ENCODE measurements around the gene MAPK11.
A peak's percentile ranks its signal among the peaks of the same experiment; 100 is the strongest.

The MAPK11 gene

GRCh38 chr22:50264104-50264745 is 6.0 kb downstream of the MAPK11 start:
- Histone ChIP-seq H3K36me3 (no peaks in the 10 kb centered on the region), H3K27me3 (no peaks in the 10 kb centered on the region), H3K4me1 (peaks cover 10% of the 10 kb centered on the region), H3K9me3 (no peaks in the 10 kb centered on the region), H3K4me3 (ENCODE audit: low read depth, low read length) (no peak overlapping the region)
- no peak for TF ChIP-seq CTCF (IDR thresholded peaks at IDR 0.05; ENCODE audit: low read depth, low read length)
- no peak for DNase-seq

GRCh38 chr22:50262973-50263617 is 7.1 kb downstream of the MAPK11 start:
- H3K27me3 ChIP-seq = no peaks in the 10 kb centered on the region
- H3K4me1 ChIP-seq = peaks cover 10% of the 10 kb centered on the region
- no peak for DNase-seq
- H3K4me3 ChIP-seq (ENCODE audit: low read depth, low read length) = no peak overlapping the region
- no peak for TF ChIP-seq CTCF (IDR thresholded peaks at IDR 0.05; ENCODE audit: low read depth, low read length)
- H3K9me3 ChIP-seq = no peaks in the 10 kb centered on the region
- H3K36me3 ChIP-seq = peaks cover 6% of the 10 kb centered on the region

- H3K4me3 ChIP-seq (ENCODE audit: low read depth, low read length) = no peak overlapping the region
- H3K4me1 ChIP-seq = peaks cover 10% of the 10 kb centered on the region
- no peaks in the 10 kb centered on the region for H3K9me3 ChIP-seq
- no peaks in the 10 kb centered on the region for H3K27me3 ChIP-seq
- H3K36me3 ChIP-seq = peaks cover 9% of the 10 kb centered on the region
- no peak for TF ChIP-seq CTCF (IDR thresholded peaks at IDR 0.05; ENCODE audit: low read depth, low read length)
- no peak for DNase-seq
These were observed 7.7 kb downstream of the MAPK11 start for GRCh38 chr22:50262460-50262911.

- peaks cover 10% of the 10 kb centered on the region for H3K4me1 ChIP-seq
- H3K27me3 ChIP-seq = no peaks in the 10 kb centered on the region
- H3K9me3 ChIP-seq = no peaks in the 10 kb centered on the region
- no peak for TF ChIP-seq CTCF (IDR thresholded peaks at IDR 0.05; ENCODE audit: low read depth, low read length)
- peak within 1 kb of the TSS; percentile 80 for H3K4me3 ChIP-seq (ENCODE audit: low read depth, low read length)
- peaks cover 16% of the 10 kb centered on the region for H3K36me3 ChIP-seq
- peak; percentile 68 for DNase-seq
These were observed 8.3 kb downstream of the MAPK11 start, which contains the start of gene MAPK12 for GRCh38 chr22:50261615-50262459. Gene MAPK12, minus strand, starts transcription at chr22:50261683. Its CDS starts 174 bp downstream, at chr22:50261509.

- peak; percentile 71 for DNase-seq
- H3K9me3 ChIP-seq = no peaks in the 10 kb centered on the region
- no peaks in the 10 kb centered on the region for H3K27me3 ChIP-seq
- H3K4me1 ChIP-seq = peaks cover 10% of the 10 kb centered on the region
- H3K4me3 ChIP-seq (ENCODE audit: low read depth, low read length) = peak overlapping the region; percentile 80
- no peak for TF ChIP-seq CTCF (IDR thresholded peaks at IDR 0.05; ENCODE audit: low read depth, low read length)
- peaks cover 19% of the 10 kb centered on the region for H3K36me3 ChIP-seq
These were observed 9.2 kb downstream of the MAPK11 start for GRCh38 chr22:50260801-50261614.
